ENCODE data around the gene STH.

Gene STH

GRCh38 chr17:46028981-46029565 lies 30.0 kb downstream of the STH start:
- no peak for DNase-seq

DNA sequence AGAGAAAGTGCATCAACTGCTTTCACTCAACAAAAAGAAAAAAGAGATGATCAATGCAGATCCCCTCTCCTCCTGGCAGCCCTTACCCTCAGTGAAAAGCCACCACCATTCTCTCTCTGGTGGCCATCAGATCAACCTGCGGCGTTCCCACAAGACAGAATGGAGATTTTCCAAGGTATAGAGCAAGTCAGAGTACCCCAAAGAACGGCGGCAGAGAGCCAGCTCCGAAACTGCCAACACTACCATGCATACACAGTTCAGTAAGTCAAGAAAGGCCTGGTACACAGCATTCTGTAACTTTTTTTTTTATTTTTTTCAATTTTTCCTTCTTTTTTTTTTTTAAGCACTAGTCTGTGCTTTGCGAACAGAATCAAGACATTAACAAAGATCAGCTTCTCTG lies 30.6 kb downstream of the STH start:
- no peak for DNase-seq

GRCh38 chr17:46030752-46031151 lies 31.7 kb downstream of the STH start:
- DNase-seq: no peak

- DNase-seq: no peak
These were observed 32.4 kb downstream of the STH start for GRCh38 chr17:46031440-46031839.

DNA sequence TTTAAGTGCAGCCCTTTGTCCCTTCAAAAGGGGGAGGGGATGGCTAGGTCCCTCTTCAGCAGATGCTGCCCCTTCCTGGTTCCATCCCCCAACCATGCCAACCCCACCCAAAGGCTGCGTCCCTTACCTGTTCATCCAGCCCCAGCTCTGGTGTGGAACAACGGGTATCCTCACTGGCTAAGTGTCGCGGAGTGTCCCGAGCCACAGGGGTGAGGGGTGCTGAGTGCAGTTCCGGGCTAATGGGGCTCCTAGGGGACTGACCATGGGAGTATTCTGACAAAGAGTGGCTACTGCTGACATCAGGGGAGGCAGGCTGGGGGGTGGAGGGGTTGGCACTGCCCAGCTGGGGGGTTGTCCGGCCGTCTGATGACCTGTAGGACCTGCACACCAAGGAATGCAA lies 32.9 kb downstream of the STH start:
- no peak for DNase-seq

GRCh38 chr17:46032909-46033308 lies 33.9 kb downstream of the STH start:
- no peak for DNase-seq

GRCh38 chr17:46033392-46033791 lies 34.3 kb downstream of the STH start:
- no peak for DNase-seq

DNA sequence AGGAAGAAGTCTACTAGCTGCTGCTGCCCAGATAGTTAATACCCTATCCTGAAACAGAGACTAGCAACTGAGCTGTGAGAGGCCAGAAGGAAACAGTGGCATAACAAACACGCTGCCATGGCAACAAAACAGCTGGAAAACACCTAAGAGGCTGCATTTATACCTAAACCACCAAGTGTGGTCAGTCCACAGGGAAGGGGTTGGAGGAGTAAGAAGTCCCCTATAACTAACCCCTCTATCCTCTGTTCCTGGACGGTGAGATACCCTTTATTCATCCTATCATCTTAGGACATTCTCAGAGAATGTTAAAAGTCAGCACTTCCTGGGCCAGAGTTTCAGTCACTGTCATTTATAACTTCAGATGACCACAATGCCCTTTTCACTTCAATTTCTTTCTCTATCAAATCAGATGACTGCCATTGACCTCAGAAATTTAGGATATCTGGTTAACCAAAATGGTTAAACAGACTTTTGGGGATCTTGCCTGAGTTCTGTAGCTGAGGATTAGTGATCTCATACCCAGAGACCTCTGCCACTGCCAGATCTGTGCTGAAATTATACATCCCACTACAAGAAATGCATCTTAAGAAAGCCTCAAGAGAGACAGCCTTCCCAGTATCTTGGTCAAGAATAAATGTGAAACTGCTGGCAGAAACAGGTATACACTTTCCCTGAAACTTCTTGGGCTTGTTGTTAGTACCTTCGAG lies 36.2 kb downstream of the STH start:
- DNase-seq: no peak

DNA sequence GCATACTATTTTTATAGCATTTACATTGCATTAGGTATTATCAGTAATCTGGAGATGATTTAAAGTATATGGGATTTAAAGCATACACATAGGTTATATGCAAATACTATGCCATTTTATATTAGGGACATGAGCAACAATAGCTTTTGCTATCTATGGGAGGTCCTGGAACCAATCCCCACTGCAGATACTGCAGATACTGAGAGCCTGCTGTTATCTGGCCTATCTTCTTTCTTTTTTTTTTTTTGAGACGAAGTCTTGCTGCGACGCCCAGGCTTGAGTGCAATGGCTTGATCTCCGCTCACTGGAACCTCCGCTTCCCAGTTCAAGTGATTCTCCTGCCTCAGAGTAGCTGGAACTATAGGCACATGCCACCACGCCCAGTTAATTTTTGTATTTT lies 37.4 kb downstream of the STH start:
- no peak for DNase-seq

DNA sequence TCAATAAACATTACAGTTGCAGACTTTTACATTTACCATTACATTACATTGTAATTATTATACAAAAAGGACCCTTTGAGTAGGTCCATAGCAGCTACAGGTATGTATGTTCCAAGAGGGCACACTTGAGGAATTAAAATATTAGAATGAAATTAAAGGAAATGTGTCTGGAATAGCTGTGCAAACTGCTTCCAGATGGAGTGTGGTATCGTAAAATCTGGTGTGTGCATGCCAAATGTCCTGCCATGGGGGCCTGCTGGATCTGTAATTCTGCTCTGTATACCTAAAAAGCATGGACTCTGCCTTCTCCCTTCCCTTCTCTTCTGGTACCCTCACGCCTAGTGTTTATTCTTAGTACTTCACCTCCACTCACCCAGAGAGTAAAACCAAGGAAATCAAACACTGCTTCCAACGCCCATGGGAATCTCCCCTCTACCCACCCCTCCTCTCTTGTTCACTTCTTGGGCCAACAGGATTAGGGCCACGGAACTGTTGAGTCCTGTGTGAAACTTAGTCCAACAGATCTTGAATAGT lies 38.7 kb downstream of the STH start:
- DNase-seq: no peak

DNA sequence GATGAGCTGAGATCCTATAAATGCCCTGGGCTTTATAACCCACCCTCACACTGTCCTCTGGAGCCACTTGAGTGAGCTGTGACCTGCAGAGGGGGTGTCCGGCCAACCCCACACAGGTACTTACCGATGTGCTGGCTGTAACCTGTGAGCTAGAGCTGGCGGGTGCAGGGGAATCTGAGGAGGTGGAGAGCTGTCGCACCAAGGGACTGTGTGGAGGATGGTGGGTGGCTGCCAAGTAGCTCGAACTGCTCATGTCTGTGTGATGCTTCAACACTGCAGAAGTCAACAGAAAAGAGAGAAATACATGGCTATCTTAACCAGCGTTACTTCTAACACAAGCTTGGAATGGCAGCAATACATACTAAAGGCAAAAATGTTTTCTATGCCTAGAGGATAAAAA lies 39.4 kb downstream of the STH start:
- no peak for DNase-seq

DNA sequence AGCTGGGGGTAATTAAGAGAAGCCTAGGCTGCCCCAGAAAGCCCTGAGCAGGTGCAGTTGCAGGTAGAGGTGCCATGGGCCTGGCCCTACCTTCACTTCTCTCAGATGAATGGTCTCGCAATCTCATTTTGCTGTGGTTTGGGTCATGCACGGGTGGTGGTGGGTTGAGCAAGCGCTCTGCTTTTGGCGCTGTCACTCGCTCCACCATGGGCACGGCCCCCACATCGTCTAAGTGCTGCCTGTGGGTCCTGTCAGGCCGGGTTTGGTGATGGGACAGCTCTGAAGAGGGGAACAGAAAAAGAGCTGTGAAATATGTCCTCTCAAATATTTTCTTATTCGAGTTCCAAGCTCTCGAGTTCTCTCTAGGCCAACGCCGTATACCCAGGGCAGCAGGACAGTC lies 39.9 kb downstream of the STH start:
- DNase-seq: no peak

DNA sequence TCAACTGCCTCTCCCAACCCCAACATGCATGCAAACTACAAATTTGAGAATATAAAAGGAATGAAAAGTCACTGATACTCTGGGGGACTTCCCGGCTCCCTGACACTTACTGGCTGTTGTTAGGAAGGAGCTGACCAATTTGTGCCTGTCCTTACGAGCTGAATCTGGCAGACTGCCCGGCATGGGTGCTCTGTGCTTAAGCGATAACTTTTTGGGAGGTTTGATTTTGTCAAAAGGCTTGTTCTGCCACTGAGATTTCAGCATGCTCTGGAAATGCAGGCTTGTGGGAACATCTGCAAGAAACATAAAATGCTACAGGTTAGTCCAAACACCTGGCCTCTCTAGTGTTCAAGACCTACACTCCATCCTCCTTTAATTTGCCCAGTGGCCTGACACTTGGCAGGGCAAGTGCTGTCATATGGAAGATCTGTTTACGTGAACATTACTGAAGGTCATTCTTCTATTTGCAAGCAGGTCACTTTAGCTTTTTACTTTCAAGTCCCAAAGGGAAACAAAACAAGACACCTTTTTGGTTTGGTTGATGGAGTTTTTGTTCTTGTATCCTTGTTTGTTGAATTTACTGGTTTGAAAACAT lies 40.6 kb downstream of the STH start:
- DNase-seq: no peak

- DNase-seq: no peak
These were observed 43.2 kb downstream of the STH start for GRCh38 chr17:46042246-46042645.

DNA sequence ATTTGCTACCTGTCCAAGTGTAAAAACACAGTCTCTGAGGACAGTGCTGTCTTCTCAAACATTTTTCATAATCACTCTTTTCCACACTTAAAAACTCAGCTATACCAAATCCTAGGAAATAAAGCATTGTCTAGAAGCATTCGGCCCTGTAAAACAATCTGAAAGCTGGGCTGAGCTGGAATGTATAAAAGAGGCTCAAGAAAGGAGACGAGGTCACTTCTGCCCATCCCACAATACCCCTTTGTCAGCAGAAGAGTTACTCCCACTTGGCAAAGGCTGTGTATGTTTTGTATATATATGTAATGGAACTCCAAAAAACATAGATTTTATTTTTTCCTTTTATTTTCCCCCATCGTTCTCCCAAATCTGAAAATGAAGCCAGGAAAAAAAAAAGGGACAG lies 43.9 kb downstream of the STH start:
- DNase-seq: no peak

DNA sequence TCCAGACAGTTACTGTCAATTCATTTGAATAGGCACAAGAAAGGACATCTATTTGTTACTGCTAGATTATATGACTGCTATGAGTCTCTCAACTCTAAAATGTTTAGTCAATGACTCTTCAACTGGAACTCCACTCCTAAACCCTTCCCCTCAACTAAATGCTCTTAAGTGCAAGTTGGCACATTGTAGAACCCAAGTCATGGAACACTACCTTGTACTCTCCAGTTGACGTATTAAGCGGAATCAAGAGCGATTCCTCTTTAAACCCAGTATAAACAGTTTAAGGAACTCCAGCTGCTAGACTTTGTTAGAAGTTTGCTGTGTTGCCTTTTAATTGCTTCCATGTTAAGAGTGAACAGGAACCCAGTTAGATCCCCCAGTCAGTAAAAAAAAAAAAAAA lies 44.6 kb downstream of the STH start:
- DNase-seq: no peak

DNA sequence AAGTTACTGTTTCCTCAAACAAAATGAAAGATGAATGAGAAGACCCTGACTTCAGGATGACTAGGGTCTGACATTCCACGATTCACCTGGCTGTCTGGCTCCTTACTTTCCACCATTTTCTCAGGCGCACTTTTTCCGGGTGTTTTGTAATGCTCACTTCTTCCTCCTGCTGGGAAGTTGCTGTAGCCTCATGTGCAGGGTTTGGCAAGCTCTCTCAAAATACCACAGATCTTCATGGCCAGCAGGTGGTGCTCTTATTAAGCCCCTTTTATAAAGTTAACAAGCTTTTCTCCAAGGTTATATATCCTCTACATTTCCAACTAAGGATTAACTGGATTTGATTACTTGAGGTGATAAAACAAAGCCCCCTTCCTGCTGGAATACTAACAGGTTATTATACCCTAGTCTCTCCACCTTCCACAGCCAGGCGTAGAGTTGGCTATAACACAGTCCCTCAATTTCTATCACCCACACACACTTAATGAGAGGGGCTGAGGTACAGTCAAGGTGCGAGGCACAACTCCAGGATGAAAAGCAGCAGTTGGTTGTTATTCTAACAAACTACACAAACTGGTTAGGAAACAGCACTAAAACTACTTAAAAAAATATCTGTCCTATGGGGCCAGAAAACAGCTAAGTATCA lies 45.4 kb downstream of the STH start:
- DNase-seq: peak in 3 of 5 donors; percentile 34 to 50 (median 39)

GRCh38 chr17:46044989-46045388 lies 45.9 kb downstream of the STH start:
- no peak for DNase-seq

DNA sequence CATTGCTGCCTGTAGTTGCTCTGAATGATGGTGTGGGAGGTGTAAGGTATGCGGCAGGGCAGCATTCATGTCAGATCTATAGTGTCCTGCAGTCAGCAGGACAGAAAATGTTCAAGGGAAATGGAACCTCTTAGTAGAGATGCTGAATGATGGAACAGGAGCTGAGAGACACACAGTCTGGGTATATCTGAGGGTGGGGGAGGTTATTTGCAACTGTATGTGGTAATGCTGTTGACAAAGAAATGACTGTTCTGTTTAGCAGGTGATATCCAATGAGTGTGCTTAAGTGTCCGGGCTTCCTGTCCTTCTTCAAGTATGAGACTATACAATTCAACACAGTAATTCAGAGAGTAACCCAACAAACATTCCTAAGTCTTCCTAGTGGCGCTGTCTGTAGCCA lies 46.6 kb downstream of the STH start:
- peak in 1 of 5 donors; percentile 23 for DNase-seq

DNA sequence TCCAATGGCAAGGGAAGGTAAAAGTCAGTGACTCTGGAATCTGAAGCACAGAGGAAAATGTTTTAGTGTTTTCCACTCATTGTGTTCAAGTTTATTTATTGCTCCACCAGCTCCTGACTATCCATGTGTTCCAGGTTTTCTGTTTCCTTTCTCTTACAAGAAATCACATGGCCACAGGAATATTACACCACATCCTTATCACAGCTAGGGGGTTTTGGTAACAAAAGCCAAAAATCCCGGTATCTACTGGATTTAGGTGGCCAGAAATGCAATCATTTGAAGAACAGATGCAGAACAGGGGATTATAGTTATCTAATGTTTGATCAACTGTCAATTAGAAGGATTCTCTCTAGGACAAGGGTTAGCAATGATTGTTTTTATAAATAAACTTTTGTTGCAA lies 47.9 kb downstream of the STH start:
- DNase-seq: no peak

DNA sequence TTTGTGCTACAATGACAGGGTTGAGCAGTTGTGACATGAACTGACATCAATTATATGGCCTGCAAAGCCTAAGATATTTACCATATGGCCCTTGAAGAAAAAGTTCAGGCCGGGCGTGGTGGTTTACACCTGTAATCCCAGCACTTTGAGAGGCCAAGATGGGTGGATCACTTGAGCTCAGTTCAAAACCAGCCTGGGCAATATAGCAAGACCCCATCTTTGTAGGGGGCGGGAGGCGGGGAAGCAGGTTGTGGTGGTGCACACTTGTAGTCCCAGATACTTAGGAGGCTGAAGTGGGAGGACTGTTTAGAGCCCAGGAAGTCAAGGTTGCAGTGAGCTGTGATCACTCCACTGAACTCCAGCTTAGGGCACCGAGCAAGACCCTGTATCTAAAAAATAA lies 48.3 kb downstream of the STH start:
- DNase-seq: no peak

- no peak for DNase-seq
These were observed 48.8 kb downstream of the STH start for GRCh38 chr17:46047856-46048255.

Data from T-helper 1 cell (primary cell).